Measurements from ENCODE around the gene KIFC3. TPM values are rescaled to one million over a fixed set of nuclear protein-coding genes. Genes with fewer than 3 reads are reported as not detected.

Gene KIFC3
- total and polyA plus RNA-seq, 2 of the 8 experiments (the other 6 are each of a cell fraction or from before 2014, with no cell fraction given): 2.1 to 7.1 TPM

DNA sequence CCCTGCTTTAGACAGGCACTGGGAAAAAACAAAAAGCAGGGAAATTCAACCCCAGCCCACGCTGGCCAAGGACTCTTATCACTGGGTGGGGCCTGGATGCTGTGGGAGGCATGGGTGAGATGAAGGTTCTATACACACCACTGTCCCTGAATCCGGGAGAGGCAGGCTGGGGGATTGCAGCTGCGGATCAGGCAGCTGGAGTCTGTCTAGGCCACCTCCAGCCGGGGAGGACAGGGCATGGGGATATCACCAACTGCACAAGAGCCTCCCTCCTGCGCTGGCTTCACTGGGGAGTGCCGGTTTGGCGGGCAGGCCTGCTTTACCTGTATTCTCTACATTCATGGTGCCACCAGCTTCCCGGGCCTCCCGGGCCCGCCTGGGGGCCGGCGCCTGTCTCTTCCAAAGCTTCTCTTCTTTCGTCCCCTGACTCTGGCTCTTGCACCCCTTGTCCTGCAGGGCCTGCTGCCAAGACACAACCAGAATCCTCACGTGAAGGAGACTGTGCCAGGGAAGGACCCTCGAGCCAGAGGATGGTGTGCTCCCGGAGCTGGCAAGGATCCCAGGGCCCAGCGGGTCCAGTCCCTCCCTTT is 13.9 kb downstream of the KIFC3 start (continued):
- no peak for TF ChIP-seq RAD21 (IDR thresholded peaks at IDR 0.05 in 1 of 2, conservative IDR thresholded peaks at IDR 0.05 in 1 of 2; ENCODE audit: low read depth in 2 of 2, low read length in 2 of 2)
- TF ChIP-seq EP300 (IDR thresholded peaks at IDR 0.05; ENCODE audit: borderline replicate concordance in 1 of 2, low read depth in 2 of 2, low read length in 2 of 2): no peak
- no peak for TF ChIP-seq KDM5A (IDR thresholded peaks at IDR 0.05; ENCODE audit: low read length)
- TF ChIP-seq SRF (IDR thresholded peaks at IDR 0.05; ENCODE audit: low read depth, low read length): no peak
- no peak for TF ChIP-seq SP1 (IDR thresholded peaks at IDR 0.05; ENCODE audit: low read depth, low read length)
